Osteoblast (primary cell): ENCODE measurements around the gene AUTS2. TPM values are rescaled to one million over a fixed set of nuclear protein-coding genes. Genes with fewer than 3 reads are reported as not detected.

ENCODE experiments used
- DNase-seq: peaks from one replicate; pipeline ENCODE4 v3.0.0; 2011; ENCODE audit warnings: low spot score, mixed read lengths; ENCODE audit not compliant: insufficient read length; ENCODE audit errors: missing footprints
- H2AFZ ChIP-seq: 2 replicates; pipeline ENCODE4 v1.6.0; 2011; ENCODE audit warnings: mild to moderate bottlenecking, low read length
- H3K27ac ChIP-seq: 2 replicates; pipeline ENCODE4 v1.5.1; 2011; ENCODE audit warnings: mild to moderate bottlenecking, low read depth, low read length, moderate library complexity
- H3K27me3 ChIP-seq: 2 replicates; pipeline ENCODE4 v1.6.0; 2012; ENCODE audit warnings: mild to moderate bottlenecking, control low read depth, inconsistent platforms, low read length, moderate library complexity; ENCODE audit not compliant: insufficient read depth
- H3K36me3 ChIP-seq: 2 replicates; pipeline ENCODE4 v1.5.1; 2011; ENCODE audit warnings: mild to moderate bottlenecking, low read length, control low read depth, moderate library complexity; ENCODE audit not compliant: insufficient read depth
- H3K4me1 ChIP-seq: 2 replicates; pipeline ENCODE4 v1.5.1; 2011; ENCODE audit warnings: mild to moderate bottlenecking, low read length, control low read depth, moderate library complexity; ENCODE audit not compliant: insufficient read depth
- H3K4me2 ChIP-seq: 2 replicates; pipeline ENCODE4 v1.6.0; 2011; ENCODE audit warnings: mild to moderate bottlenecking, low read length; ENCODE audit not compliant: insufficient read depth
- H3K4me3 ChIP-seq: fragments of 200-600 bp; sonication (generic); 3 replicates; pipeline ENCODE4 v1.5.1; 2012; ENCODE audit warnings: mild to moderate bottlenecking, low read length, inconsistent platforms; ENCODE audit not compliant: insufficient read depth
- H3K79me2 ChIP-seq: 2 replicates; pipeline ENCODE4 v1.6.0; 2012; ENCODE audit warnings: mild to moderate bottlenecking, low read length, control low read depth, inconsistent platforms; ENCODE audit not compliant: insufficient read depth
- H3K9me3 ChIP-seq: 2 replicates; pipeline ENCODE4 v1.5.1; 2011; ENCODE audit warnings: low read depth, low read length, control low read depth
- H4K20me1 ChIP-seq: 2 replicates; pipeline ENCODE4 v1.6.0; 2012; ENCODE audit warnings: mild to moderate bottlenecking, low read length, control low read depth; ENCODE audit not compliant: insufficient read depth
- CTCF ChIP-seq: IDR thresholded peaks from 2 replicates; pipeline ENCODE4 v1.5.1; 2011; ENCODE audit warnings: mild to moderate bottlenecking, low read depth, low read length, moderate library complexity; ENCODE audit errors: extremely low read depth
- total RNA-seq: library from RNA; depleted of rRNA; stranded (reverse); fragments of >200 nt; gene quantifications from 2 replicates; pipeline ENCODE4 v1.2.3, GENCODE V29; 2012

The AUTS2 gene
- total RNA-seq, 1 donor: 15.2 TPM

- Histone ChIP-seq H3K9me3 (no peaks in the 10 kb centered on the region), H3K27ac (no peak overlapping the region), H3K36me3 (no peaks in the 10 kb centered on the region), H2AFZ (no peak overlapping the region), H3K79me2 (no peaks in the 10 kb centered on the region), H4K20me1 (no peaks in the 10 kb centered on the region), H3K4me2 (no peak overlapping the region), H3K4me1 (no peaks in the 10 kb centered on the region), H3K27me3 (no peaks in the 10 kb centered on the region), H3K4me3 (no peak overlapping the region)
- no peak for DNase-seq
- TF ChIP-seq CTCF: no peak
Observed at GRCh38 chr7:69591805-69592204, 6.5 kb upstream of the AUTS2 start.

GRCh38 chr7:69593511-69593910, 4.8 kb upstream of the AUTS2 start:
- TF ChIP-seq CTCF: no peak
- Histone ChIP-seq H3K79me2 (no peaks in the 10 kb centered on the region), H3K36me3 (no peaks in the 10 kb centered on the region), H3K27ac (no peak overlapping the region), H2AFZ (no peak overlapping the region), H3K4me3 (no peak overlapping the region), H4K20me1 (no peaks in the 10 kb centered on the region), H3K27me3 (no peaks in the 10 kb centered on the region), H3K9me3 (no peaks in the 10 kb centered on the region), H3K4me1 (no peaks in the 10 kb centered on the region), H3K4me2 (no peak overlapping the region)
- no peak for DNase-seq

GRCh38 chr7:69595415-69595814, 2.9 kb upstream of the AUTS2 start:
- no peak overlapping the region for H2AFZ ChIP-seq
- H3K4me1 ChIP-seq: peaks cover 3% of the 10 kb centered on the region
- H3K4me3 ChIP-seq: no peak overlapping the region
- no peak for TF ChIP-seq CTCF
- H3K36me3 ChIP-seq: no peaks in the 10 kb centered on the region
- no peaks in the 10 kb centered on the region for H3K9me3 ChIP-seq
- no peak overlapping the region for H3K27ac ChIP-seq
- H3K79me2 ChIP-seq: no peaks in the 10 kb centered on the region
- H3K4me2 ChIP-seq: no peak overlapping the region
- no peak for DNase-seq
- H3K27me3 ChIP-seq: peaks cover 3% of the 10 kb centered on the region
- H4K20me1 ChIP-seq: no peaks in the 10 kb centered on the region

- no peak overlapping the region for H2AFZ ChIP-seq
- no peak overlapping the region for H3K4me2 ChIP-seq
- H4K20me1 ChIP-seq: no peaks in the 10 kb centered on the region
- H3K27ac ChIP-seq: no peak overlapping the region
- TF ChIP-seq CTCF: no peak
- H3K27me3 ChIP-seq: peaks cover 3% of the 10 kb centered on the region
- H3K9me3 ChIP-seq: no peaks in the 10 kb centered on the region
- no peak for DNase-seq
- peaks cover 5% of the 10 kb centered on the region for H3K4me1 ChIP-seq
- no peaks in the 10 kb centered on the region for H3K36me3 ChIP-seq
- H3K79me2 ChIP-seq: no peaks in the 10 kb centered on the region
- no peak overlapping the region for H3K4me3 ChIP-seq
Observed at GRCh38 chr7:69596056-69596455, 2.2 kb upstream of the AUTS2 start.
